NB4 (cell line): ENCODE data around the gene SPATA17.

Experiments used
- DNase-seq: peaks from one replicate; pipeline ENCODE4 v3.0.0; 2010; ENCODE audit warnings: low read depth
- H3K4me3 ChIP-seq: one replicate; pipeline ENCODE4 v1.5.1; 2011; ENCODE audit warnings: mild to moderate bottlenecking, low read depth, low read length, moderate library complexity
- CTCF ChIP-seq: IDR thresholded peaks from one replicate; pipeline ENCODE4 v1.5.1; 2012; ENCODE audit warnings: low read depth, low read length
- MYC ChIP-seq: IDR thresholded peaks from 2 replicates; pipeline ENCODE4 v1.6.1; 2011; ENCODE audit warnings: low read depth, low read length
- POLR2A ChIP-seq: IDR thresholded peaks from 2 replicates; pipeline ENCODE4 v1.6.1; 2011; ENCODE audit warnings: mild to moderate bottlenecking; ENCODE audit not compliant: insufficient read length; ENCODE audit errors: extremely low read depth
- TF ChIP-seq, protein P1 (sequence below): IDR thresholded peaks from 2 replicates; pipeline ENCODE4 v1.6.1; 2011; ENCODE audit warnings: low read depth, low read length

The SPATA17 gene

DNA sequence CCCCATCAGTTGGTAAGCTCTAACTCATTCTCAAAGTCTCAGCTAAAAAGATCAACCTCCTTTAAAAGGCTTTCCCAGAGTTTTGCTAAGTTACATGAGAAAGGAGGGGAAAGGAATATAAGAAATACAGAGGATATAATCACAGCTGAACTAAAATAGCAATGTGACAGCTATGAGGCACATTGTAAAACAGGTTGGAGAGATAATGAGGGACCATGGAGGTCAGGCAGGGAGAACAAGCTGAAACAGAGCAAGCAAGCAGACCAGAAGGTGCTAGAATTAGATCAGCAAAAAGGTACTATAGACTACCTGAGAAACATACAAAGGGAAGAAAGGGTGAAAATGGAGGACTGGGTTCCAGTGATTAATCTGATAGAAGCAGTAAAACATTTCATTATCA is 28.8 kb upstream of the SPATA17 start:
- DNase-seq: no peak
- no peak for TF ChIP-seq CTCF
- TF ChIP-seq, protein P1, sequence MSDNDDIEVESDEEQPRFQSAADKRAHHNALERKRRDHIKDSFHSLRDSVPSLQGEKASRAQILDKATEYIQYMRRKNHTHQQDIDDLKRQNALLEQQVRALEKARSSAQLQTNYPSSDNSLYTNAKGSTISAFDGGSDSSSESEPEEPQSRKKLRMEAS: no peak
- TF ChIP-seq POLR2A: no peak
- TF ChIP-seq MYC: no peak

DNA sequence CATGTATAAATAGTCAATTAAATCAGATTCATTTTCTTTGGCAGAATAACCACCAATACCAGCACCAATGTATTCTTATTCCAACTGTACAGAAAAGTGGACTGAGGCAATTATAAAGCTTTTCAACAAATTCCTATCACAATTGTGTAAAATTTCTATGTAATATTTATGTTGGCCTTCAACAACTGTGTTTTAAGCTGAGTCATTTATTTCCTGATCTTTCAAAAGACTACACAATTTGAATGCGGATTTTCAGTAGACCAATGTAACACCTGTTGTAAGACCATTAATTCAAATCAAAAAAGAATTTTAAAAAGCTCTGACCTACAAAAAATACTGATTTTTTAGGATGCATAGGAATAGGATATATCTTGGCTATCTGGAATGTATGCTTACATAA is 25.8 kb upstream of the SPATA17 start:
- H3K4me3 ChIP-seq: no peak overlapping the region
- no peak for DNase-seq
- TF ChIP-seq POLR2A: no peak
- TF ChIP-seq CTCF: no peak
- no peak for TF ChIP-seq MYC
- TF ChIP-seq, protein P1: no peak

More for the DNA sequence above, 28.8 kb upstream of the SPATA17 start:
- H3K4me3 ChIP-seq: no peak overlapping the region

DNA sequence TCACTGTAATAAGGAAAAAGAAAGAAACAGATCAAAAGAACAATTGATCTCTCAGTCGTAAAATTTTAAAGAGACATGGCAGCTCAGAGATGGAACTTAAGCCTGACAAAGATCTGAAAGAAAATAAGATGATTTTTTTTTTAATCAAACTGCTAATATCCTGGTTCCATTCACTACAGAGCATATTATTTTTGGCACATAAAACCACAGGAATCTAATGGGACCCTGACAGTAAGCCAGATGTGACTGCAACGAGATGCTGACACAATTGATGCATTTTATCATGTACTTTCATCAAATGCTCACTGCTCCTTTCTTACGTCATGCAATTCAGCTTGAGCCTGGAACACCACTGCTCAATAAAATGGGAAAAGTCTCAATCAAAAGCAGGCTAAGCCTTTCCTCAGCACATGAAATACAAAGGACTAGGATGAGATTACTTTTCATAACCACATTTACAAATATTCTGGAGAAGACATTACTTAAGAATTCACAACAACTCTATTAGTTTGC is 16.9 kb upstream of the SPATA17 start:
- no peak for DNase-seq
- TF ChIP-seq CTCF (no peak), MYC (no peak), POLR2A (no peak)
- TF ChIP-seq, protein P1: no peak
- H3K4me3 ChIP-seq: no peak overlapping the region

GRCh38 chr1:217617126-217617525 is 14.0 kb upstream of the SPATA17 start:
- TF ChIP-seq CTCF (no peak), POLR2A (no peak), MYC (no peak)
- TF ChIP-seq, protein P1: no peak
- no peak overlapping the region for H3K4me3 ChIP-seq
- DNase-seq: peak; percentile 26

DNA sequence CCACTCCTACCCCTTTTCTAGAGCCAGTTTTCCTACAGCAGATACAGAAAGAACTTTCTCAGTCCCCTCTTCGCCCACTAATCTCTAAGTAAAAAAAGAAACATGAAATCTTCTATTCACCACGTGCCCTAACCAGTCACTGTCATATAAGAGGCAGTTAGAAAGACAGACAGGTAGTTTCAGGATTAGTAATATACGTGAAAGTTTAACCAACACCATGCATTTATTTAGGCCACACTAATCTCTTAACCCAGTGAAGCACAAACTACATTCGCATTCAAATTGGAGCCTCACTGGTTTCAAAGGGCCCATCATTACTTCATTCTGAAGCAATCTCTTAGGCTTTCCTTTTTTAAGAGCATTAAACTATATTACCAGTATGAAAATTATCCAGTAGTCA is 10.3 kb upstream of the SPATA17 start:
- no peak for TF ChIP-seq CTCF
- TF ChIP-seq MYC: no peak
- TF ChIP-seq, protein P1: no peak
- no peak for TF ChIP-seq POLR2A
- no peak overlapping the region for H3K4me3 ChIP-seq
- DNase-seq: no peak

GRCh38 chr1:217622042-217622441 is 9.1 kb upstream of the SPATA17 start:
- DNase-seq: no peak
- no peak for TF ChIP-seq MYC
- no peak for TF ChIP-seq POLR2A
- no peak for TF ChIP-seq CTCF
- TF ChIP-seq, protein P1: no peak
- no peak overlapping the region for H3K4me3 ChIP-seq
